ENCODE measurements around the gene UBE2E3.

UBE2E3 gene

DNA sequence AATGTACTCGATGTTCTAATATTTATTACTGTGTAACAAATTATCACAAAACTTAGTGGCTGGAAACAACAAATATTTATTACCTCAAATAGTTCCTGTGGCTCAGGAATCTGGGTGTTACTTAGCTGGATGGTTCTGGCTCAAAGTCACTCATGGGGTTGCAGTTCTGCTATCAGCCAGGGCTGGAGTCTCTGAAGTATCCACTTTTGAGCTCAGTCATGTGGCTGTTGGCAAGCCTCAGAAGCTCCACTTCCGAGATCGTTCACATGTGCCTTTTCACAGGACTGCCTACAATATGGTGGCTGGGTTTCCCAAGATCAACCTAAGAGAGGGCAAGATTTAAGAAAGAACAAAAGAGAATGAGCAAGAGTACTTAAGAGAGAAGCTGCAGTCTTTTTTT, 19.4 kb upstream of the UBE2E3 start:
- TF ChIP-seq, protein P1, sequence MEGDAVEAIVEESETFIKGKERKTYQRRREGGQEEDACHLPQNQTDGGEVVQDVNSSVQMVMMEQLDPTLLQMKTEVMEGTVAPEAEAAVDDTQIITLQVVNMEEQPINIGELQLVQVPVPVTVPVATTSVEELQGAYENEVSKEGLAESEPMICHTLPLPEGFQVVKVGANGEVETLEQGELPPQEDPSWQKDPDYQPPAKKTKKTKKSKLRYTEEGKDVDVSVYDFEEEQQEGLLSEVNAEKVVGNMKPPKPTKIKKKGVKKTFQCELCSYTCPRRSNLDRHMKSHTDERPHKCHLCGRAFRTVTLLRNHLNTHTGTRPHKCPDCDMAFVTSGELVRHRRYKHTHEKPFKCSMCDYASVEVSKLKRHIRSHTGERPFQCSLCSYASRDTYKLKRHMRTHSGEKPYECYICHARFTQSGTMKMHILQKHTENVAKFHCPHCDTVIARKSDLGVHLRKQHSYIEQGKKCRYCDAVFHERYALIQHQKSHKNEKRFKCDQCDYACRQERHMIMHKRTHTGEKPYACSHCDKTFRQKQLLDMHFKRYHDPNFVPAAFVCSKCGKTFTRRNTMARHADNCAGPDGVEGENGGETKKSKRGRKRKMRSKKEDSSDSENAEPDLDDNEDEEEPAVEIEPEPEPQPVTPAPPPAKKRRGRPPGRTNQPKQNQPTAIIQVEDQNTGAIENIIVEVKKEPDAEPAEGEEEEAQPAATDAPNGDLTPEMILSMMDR (conservative IDR thresholded peaks at IDR 0.05): no peak
- no peak overlapping the region for H3K27ac ChIP-seq

DNA sequence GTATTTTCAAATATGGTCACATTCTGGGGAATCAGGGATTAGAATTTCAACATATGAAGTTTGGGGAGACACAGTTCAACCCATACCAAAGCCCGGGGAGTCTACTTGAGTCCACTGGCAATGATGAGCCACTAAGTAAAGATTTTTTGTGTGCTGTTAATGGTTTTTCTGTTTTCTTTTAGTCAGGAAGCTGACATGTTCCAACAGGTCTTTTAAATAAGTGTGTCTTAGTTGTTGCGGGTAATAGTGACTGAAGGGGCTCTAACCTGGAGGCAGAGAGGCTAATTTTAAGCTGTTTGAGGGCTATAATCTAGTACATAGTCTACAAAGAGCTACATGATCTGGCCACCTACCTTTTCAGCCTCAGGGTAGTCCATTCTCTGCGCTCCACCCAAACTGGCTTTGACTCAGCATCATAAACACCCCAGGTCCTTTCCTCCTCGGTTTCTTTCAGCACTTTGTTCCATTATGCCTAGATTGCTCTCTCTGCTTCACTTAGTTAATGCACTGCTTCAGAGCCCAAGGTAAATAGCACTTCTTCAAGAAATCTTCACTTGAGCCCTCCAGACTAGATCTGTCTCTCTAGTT, 17.6 kb upstream of the UBE2E3 start:
- no peak overlapping the region for H3K27ac ChIP-seq
- TF ChIP-seq, protein P1 (conservative IDR thresholded peaks at IDR 0.05): no peak

DNA sequence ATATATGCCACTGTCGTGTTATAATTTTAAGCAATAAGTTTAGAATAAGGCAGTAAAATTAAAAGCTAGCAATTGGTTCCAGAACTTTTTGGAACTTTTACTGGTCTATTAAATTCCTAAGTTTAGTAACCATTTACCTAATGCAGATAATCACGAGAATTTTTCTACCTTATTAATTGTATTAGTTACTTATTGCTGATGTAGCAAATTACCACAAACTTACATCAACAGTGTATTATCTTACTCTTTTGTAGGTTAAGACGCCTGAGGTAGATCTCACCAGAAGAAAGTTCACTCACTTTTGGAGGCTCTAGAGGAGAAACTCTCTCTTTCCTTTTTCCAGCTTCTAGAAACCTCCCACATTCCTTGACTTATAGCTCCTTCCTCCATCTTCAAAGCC, 14.0 kb upstream of the UBE2E3 start:
- TF ChIP-seq, protein P1 (conservative IDR thresholded peaks at IDR 0.05): no peak
- no peak overlapping the region for H3K27ac ChIP-seq

DNA sequence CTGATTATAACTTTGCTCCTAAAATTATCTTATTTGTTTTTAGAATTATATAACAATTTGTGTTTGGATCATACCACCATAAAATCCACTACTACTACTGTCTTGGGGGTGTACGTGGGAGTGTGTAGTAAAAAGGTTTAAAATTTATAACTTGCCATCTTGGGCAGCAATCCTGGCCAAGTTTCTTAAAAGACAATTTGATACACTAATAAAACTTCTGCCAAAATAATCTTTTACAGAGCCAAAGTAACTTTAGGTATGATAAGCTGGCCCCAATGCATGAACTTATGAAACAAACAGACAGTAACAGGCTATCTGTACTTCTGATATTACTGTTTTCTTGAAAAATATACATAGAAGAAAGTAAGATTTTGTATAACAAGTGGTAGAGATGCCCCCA, 11.3 kb upstream of the UBE2E3 start:
- peak overlapping the region; percentile 14; the same call in 1 of the 2 replicates for H3K27ac ChIP-seq
- TF ChIP-seq, protein P1 (conservative IDR thresholded peaks at IDR 0.05): no peak

DNA sequence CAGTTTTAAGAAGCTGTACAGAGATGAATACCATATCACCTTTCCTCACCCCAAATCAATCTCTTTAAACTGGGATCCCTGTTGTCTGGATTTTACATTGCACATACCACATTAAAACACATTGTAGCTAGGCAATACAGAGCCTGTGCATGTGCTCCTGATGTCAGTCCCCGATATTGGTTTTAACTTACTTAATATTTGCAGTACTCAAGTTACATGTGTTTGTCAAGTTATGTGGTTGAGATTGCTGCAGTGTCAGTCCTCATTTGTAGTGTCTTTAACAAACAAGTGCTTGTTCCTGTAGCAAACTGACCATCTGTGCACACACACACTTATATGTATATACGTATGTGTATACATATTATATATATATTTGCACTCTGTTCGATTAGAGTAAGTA, 10.4 kb upstream of the UBE2E3 start:
- TF ChIP-seq, protein P1 (conservative IDR thresholded peaks at IDR 0.05): no peak
- H3K27ac ChIP-seq: peak overlapping the region; percentile 14; the same call in 1 of the 2 replicates

DNA sequence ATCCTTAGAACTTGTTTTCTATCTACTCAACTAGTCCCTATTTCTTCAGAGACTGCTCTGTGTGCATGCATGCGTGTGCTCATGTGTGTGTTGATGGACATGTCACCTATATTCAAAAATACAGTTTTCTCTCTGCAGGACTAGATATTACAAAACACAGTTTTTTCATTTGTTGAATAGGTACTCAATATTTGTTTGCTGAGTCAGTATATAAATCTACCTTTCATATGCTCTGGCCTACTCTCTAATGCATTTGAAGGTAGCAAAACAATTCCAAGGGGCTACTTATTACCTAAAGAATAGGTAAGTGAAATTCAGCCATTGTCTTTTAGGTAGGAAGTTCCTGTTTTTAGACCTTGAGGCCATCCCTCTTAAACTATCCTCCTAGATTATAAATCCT, 8.6 kb upstream of the UBE2E3 start:
- H3K27ac ChIP-seq: no peak overlapping the region
- TF ChIP-seq, protein P1 (conservative IDR thresholded peaks at IDR 0.05): no peak

DNA sequence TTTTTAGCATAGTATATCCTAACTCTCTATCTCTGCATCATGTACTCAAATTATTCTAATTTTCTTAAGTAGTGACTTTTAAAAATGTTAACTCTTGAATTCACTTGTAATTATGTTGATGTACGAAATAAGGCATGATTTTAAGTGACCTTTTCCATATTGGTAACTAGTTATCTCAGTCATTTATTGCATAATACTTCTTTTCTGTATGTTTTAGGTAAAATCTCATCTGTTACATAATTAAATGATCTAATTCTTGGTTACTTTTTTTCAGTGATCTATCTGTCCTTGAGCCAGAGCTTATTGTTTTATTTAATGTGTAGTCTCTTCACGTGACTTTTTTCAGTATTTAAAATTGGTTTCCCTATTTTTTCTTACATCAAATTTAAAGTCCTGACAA, 4.8 kb upstream of the UBE2E3 start:
- H3K27ac ChIP-seq: no peak overlapping the region
- TF ChIP-seq, protein P1 (conservative IDR thresholded peaks at IDR 0.05): no peak

Data from VCaP (cell line).